GM12878 (cell line): ENCODE data around the gene UNKL. TPM values are rescaled to one million over a fixed set of nuclear protein-coding genes. Genes with fewer than 3 reads are reported as not detected.

Experiments
- ATAC-seq: fragments of 200-7000 bp; cut with Tn5 transposase; 3 replicates; pipeline ENCODE4 v1.9.1; 2020; ENCODE audit warnings: mild to moderate bottlenecking, moderate library complexity
- BruUV-seq: library from RNA; stranded (reverse); fragments of 400-500 nt; replicated peaks from 2 replicates; lab custom pipeline; 2021; lab: Mats Ljungman, UMichigan
- CTCF ChIA-PET: fragments of 300-600 bp; sonication (Branson Sonifier 250); formaldehyde crosslinking; extraction: SDS; loops from one replicate; lab custom pipeline; 2021; ENCODE audit warnings: inconsistent platforms; lab: Yijun Ruan, JAX
- POLR2A ChIA-PET: fragments of 350-600 bp; formaldehyde crosslinking; extraction: SDS; loops from one replicate; lab custom pipeline; 2021; ENCODE audit warnings: inconsistent platforms; lab: Charles Lee
- RAD21 ChIA-PET: fragments of 300-600 bp; sonication (Branson Sonifier 250); formaldehyde crosslinking; loops from one replicate; lab custom pipeline; 2023; ENCODE audit warnings: antibody characterized with exemption; ENCODE audit not compliant: unreplicated experiment; lab: Charles Lee
- SMC1A ChIA-PET: fragments of 300-600 bp; sonication (Branson Sonifier 250); formaldehyde crosslinking; loops from one replicate; lab custom pipeline; 2023; ENCODE audit not compliant: unreplicated experiment, uncharacterized antibody; lab: Charles Lee
- DNase-seq: peaks from one replicate; pipeline ENCODE4 v3.0.0-alpha.2; 2011; ENCODE audit warnings: low read depth, low spot score
- FAIRE-seq: peaks from 3 replicates; lab custom pipeline; 2011; peaks lifted over from hg19 to GRCh38; lab: Jason Lieb, UNC
- H2AFZ ChIP-seq: 2 replicates; pipeline ENCODE4 v1.6.0; 2011; ENCODE audit warnings: low read depth, low read length, control low read depth; ENCODE audit not compliant: control insufficient read depth
- H3K27ac ChIP-seq: 2 replicates; pipeline ENCODE4 v1.5.1; 2011; ENCODE audit warnings: control low read depth; ENCODE audit not compliant: control insufficient read depth, insufficient read depth
- H3K27me3 ChIP-seq, 2 experiments: replicated peaks in 1 of 2; 2 replicates each; pipeline versions ENCODE4 v1.6.0 to v1.6.1; 2011; ENCODE audit warnings: low read length in 1 of 2; ENCODE audit not compliant: control insufficient read depth in 2 of 2, insufficient read depth in 2 of 2
- H3K36me3 ChIP-seq, 2 experiments: 2 replicates each; pipeline ENCODE4 v1.5.1; 2011; ENCODE audit warnings: low read length in 1 of 2; ENCODE audit not compliant: control insufficient read depth in 2 of 2, insufficient read depth in 2 of 2
- H3K4me1 ChIP-seq: 2 replicates; pipeline ENCODE4 v1.6.1; 2011; ENCODE audit warnings: mild to moderate bottlenecking, low read length, moderate library complexity, mixed read lengths; ENCODE audit not compliant: control insufficient read depth, insufficient read depth
- H3K4me2 ChIP-seq: 2 replicates; pipeline ENCODE4 v1.6.0; 2011; ENCODE audit warnings: control low read depth; ENCODE audit not compliant: control insufficient read depth, insufficient read depth
- H3K4me3 ChIP-seq: fragments of 200-600 bp; sonication (generic); 2 replicates; pipeline ENCODE4 v1.5.1; 2016
- H3K79me2 ChIP-seq: 2 replicates; pipeline ENCODE4 v1.6.0; 2011; ENCODE audit warnings: low read length; ENCODE audit not compliant: control insufficient read depth, insufficient read depth
- H3K9ac ChIP-seq: 2 replicates; pipeline ENCODE4 v1.8.0; 2011; ENCODE audit warnings: low read length, control low read depth, mixed read lengths; ENCODE audit not compliant: control insufficient read depth, insufficient read depth
- H3K9me3 ChIP-seq: replicated peaks from 3 replicates; pipeline ENCODE4 v1.5.1; 2011; ENCODE audit warnings: mild to moderate bottlenecking, low read length; ENCODE audit not compliant: control insufficient read depth, insufficient read depth
- H4K20me1 ChIP-seq: 2 replicates; pipeline ENCODE4 v1.6.0; 2011; ENCODE audit not compliant: control insufficient read depth, insufficient read depth
- EED ChIP-seq: sonication (generic); IDR thresholded peaks from 2 replicates; pipeline ENCODE4 v1.6.1; 2016; ENCODE audit warnings: antibody characterized with exemption, low read depth
- FOXM1 ChIP-seq: IDR thresholded peaks from 2 replicates; pipeline ENCODE4 v1.6.1; 2012; ENCODE audit warnings: low read depth, mild to moderate bottlenecking, inconsistent platforms, low read length, moderate library complexity
- PAX5 ChIP-seq: IDR thresholded peaks from 2 replicates; pipeline ENCODE4 v1.6.1; 2011; ENCODE audit warnings: low read depth, low read length, borderline replicate concordance
- POLR2AphosphoS5 ChIP-seq: IDR thresholded peaks from 2 replicates; pipeline ENCODE4 v1.6.1; 2011; ENCODE audit warnings: mild to moderate bottlenecking, low read length, inconsistent platforms
- WGBS: methylation state at CpG from one replicate; pipeline ENCODE4 v1.1.6; 2016; ENCODE audit warnings: low lambda C conversion rate; ENCODE audit not compliant: insufficient replicate concordance, insufficient coverage; ENCODE audit errors: missing lambda C conversion rate; 5-methylcytosine and 5-hydroxymethylcytosine counted together
- in situ Hi-C: fragments of 300-500 bp; cut with MboI; formaldehyde crosslinking; loops from 9 replicates; pipeline ENCODE4 v1.14.3; 2018; ENCODE audit warnings: mixed read lengths
- intact Hi-C: fragments of 100-400 bp; cut with micrococcal nuclease; formaldehyde crosslinking; loops from one replicate; pipeline ENCODE4 v1.14.2; 2022; ENCODE audit not compliant: unreplicated experiment
- polyA plus RNA-seq, 11 experiments: library from polyadenylated mRNA; depleted of rRNA in 4 of 11; unstranded in 6 of 11; stranded (reverse) in 5 of 11; fragments of >200 nt; fragmentation: Nextera tagmentation in 4 of 11; fragmentation: Illumina TruSeq in 1 of 11; extraction: Ambion mirVana in 4 of 11; extraction: Trizol in 1 of 11; gene quantifications; 1 replicate in 1 of 11; 2 replicates in 10 of 11; pipeline versions ENCODE4 v1.2.1 to v1.2.3, GENCODE V29; 2011 to 2016; ENCODE audit warnings: inconsistent platforms in 2 of 11, missing spikeins in 2 of 11, low read depth in 1 of 11
- total RNA-seq, 4 experiments: library from RNA; depleted of rRNA in 3 of 4; stranded (reverse); fragments of >200 nt in 3 of 4; fragmentation: Illumina TruSeq in 1 of 4; extraction: Trizol in 1 of 4; gene quantifications; 2 replicates each; pipeline versions ENCODE4 v1.2.1 to v1.2.3, GENCODE V29; 2013 to 2021
- TF ChIP-seq, protein P1 (sequence below): fragments of 450-650 bp; IDR thresholded peaks from 2 replicates; pipeline ENCODE4 v1.6.1; 2017; ENCODE audit warnings: mild to moderate bottlenecking, moderate library complexity
- TF ChIP-seq, protein P2 (sequence below): fragments of 450-650 bp; IDR thresholded peaks from 2 replicates; pipeline ENCODE4 v1.6.1; 2018; ENCODE audit warnings: borderline replicate concordance, mild to moderate bottlenecking; ENCODE audit not compliant: partially characterized antibody
- TF ChIP-seq, protein P3 (sequence below): IDR thresholded peaks from 2 replicates; pipeline ENCODE4 v1.6.1; 2012; ENCODE audit warnings: low read length, inconsistent platforms

Gene UNKL
- total and polyA plus RNA-seq, 10 of the 15 experiments (the other 5 are each of a cell fraction or from before 2014, with no cell fraction given): 0.40 to 21.6 (median 9.1) TPM

DNA sequence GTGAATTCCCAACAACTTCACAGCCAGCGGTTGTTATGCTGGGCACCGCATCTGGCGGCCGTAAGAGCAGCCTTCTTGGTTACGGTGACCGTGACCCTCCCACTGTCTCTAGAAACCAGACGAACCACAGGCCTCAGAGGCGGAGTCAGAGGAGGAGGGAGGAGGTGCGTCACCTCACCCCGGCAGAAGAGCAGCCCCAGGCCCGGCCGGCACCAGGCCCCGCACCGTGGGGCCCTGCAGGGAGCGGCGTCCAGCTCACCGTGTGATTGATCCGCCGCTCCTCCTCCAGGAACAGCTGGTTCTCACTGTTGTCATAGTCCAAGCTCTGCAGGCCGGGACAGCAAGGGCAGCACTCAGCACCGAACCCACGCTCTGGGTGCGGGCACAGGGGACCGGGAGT is 46.6 kb upstream of the UNKL start:
- H3K4me2 ChIP-seq: no peak overlapping the region
- ChIA-PET RAD21 (no interaction called here), POLR2A (interaction anchor here (1.1 kb wide), 1 partner anchor 10 kb away, joined by 3 read pairs; no protein-coding TSS in a partner anchor), SMC1A (no interaction called here), CTCF (no interaction called here)
- no peak overlapping the region for H3K9ac ChIP-seq
- H3K9me3 ChIP-seq: no peaks in the 10 kb centered on the region
- 91% methylated on average over 24 of the region's 24 CpGs for WGBS
- TF ChIP-seq, protein P1, sequence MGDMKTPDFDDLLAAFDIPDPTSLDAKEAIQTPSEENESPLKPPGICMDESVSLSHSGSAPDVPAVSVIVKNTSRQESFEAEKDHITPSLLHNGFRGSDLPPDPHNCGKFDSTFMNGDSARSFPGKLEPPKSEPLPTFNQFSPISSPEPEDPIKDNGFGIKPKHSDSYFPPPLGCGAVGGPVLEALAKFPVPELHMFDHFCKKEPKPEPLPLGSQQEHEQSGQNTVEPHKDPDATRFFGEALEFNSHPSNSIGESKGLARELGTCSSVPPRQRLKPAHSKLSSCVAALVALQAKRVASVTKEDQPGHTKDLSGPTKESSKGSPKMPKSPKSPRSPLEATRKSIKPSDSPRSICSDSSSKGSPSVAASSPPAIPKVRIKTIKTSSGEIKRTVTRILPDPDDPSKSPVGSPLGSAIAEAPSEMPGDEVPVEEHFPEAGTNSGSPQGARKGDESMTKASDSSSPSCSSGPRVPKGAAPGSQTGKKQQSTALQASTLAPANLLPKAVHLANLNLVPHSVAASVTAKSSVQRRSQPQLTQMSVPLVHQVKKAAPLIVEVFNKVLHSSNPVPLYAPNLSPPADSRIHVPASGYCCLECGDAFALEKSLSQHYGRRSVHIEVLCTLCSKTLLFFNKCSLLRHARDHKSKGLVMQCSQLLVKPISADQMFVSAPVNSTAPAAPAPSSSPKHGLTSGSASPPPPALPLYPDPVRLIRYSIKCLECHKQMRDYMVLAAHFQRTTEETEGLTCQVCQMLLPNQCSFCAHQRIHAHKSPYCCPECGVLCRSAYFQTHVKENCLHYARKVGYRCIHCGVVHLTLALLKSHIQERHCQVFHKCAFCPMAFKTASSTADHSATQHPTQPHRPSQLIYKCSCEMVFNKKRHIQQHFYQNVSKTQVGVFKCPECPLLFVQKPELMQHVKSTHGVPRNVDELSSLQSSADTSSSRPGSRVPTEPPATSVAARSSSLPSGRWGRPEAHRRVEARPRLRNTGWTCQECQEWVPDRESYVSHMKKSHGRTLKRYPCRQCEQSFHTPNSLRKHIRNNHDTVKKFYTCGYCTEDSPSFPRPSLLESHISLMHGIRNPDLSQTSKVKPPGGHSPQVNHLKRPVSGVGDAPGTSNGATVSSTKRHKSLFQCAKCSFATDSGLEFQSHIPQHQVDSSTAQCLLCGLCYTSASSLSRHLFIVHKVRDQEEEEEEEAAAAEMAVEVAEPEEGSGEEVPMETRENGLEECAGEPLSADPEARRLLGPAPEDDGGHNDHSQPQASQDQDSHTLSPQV: no peak
- TF ChIP-seq FOXM1 (no peak), POLR2AphosphoS5 (no peak), PAX5 (no peak), EED (no peak)
- TF ChIP-seq, protein P2, sequence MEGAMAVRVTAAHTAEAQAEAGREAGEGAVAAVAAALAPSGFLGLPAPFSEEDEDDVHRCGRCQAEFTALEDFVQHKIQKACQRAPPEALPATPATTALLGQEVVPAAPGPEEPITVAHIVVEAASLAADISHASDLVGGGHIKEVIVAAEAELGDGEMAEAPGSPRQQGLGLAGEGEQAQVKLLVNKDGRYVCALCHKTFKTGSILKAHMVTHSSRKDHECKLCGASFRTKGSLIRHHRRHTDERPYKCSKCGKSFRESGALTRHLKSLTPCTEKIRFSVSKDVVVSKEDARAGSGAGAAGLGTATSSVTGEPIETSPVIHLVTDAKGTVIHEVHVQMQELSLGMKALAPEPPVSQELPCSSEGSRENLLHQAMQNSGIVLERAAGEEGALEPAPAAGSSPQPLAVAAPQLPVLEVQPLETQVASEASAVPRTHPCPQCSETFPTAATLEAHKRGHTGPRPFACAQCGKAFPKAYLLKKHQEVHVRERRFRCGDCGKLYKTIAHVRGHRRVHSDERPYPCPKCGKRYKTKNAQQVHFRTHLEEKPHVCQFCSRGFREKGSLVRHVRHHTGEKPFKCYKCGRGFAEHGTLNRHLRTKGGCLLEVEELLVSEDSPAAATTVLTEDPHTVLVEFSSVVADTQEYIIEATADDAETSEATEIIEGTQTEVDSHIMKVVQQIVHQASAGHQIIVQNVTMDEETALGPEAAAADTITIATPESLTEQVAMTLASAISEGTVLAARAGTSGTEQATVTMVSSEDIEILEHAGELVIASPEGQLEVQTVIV: no peak
- TF ChIP-seq, protein P3, sequence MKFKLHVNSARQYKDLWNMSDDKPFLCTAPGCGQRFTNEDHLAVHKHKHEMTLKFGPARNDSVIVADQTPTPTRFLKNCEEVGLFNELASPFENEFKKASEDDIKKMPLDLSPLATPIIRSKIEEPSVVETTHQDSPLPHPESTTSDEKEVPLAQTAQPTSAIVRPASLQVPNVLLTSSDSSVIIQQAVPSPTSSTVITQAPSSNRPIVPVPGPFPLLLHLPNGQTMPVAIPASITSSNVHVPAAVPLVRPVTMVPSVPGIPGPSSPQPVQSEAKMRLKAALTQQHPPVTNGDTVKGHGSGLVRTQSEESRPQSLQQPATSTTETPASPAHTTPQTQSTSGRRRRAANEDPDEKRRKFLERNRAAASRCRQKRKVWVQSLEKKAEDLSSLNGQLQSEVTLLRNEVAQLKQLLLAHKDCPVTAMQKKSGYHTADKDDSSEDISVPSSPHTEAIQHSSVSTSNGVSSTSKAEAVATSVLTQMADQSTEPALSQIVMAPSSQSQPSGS: no peak
- no peaks in the 10 kb centered on the region for H4K20me1 ChIP-seq
- H2AFZ ChIP-seq: no peak overlapping the region
- intact Hi-C loops: no loop called here
- no peaks in the 10 kb centered on the region for H3K27me3 ChIP-seq
- no peaks in the 10 kb centered on the region for H3K79me2 ChIP-seq
- no peak overlapping the region for H3K4me3 ChIP-seq
- peaks cover 10% of the 10 kb centered on the region for H3K4me1 ChIP-seq
- no TSS peak for BruUV-seq
- in situ Hi-C loops: no loop called here
- peaks cover 0 to 12% of the 10 kb centered on the region in 2 experiments; a peak in 3 of 4 replicates for H3K36me3 ChIP-seq
- H3K27ac ChIP-seq: no peak overlapping the region
- no peak for ATAC-seq
- FAIRE-seq: no peak
- no peak for DNase-seq
